ENCODE measurements around the gene PDE3B. TPM values are rescaled to one million over a fixed set of nuclear protein-coding genes. Genes with fewer than 3 reads are reported as not detected.

The PDE3B gene
- total and polyA plus RNA-seq, 2 of the 4 experiments (the other 2 are of a cell fraction) = 0.21 to 1.3 TPM

- H2BK5ac ChIP-seq (ENCODE audit: low read depth, low read length, poor library complexity, severe bottlenecking) = no peak overlapping the region
- dilution Hi-C loops (cut with HindIII; ENCODE audit: low sequenced_read_pairs, unreplicated experiment) (no loop called here), intact Hi-C loops (cut with micrococcal nuclease) (no loop called here), in situ Hi-C loops (cut with MboI; ENCODE audit: low sequenced_read_pairs) (no loop called here)
- H2AK9ac ChIP-seq (replicated peaks; ENCODE audit: low read depth, low read length, poor library complexity) = no peak overlapping the region
- H3K56ac ChIP-seq (ENCODE audit: extremely low read depth, insufficient read depth, low read length) = no peak overlapping the region
- H2BK15ac ChIP-seq (ENCODE audit: low read depth, low read length) = no peak overlapping the region
- no peak overlapping the region for H2BK120ac ChIP-seq (ENCODE audit: low read depth, low read length)
- WGBS, 2 experiments (ENCODE audit: extremely low coverage in 2 of 2, insufficient read length in 1 of 2) = no CpG with 5 or more reads among the region's 2 CpGs
- H2AFZ ChIP-seq (replicated peaks; ENCODE audit: low read length, poor library complexity) = no peak overlapping the region
- H3K36me3 ChIP-seq (ENCODE audit: control insufficient read depth, insufficient read depth, low read length) = no peaks in the 10 kb centered on the region
- ChIA-PET POLR2A (ENCODE audit: unreplicated experiment) (no interaction called here), CTCF (no interaction called here)
- ATAC-seq (ENCODE audit: low read depth) (no peak), DNase-seq (no peak)
- no peak overlapping the region for H4K91ac ChIP-seq (ENCODE audit: insufficient read depth, low read depth, low read length)
- no peak overlapping the region for H3K4me3 ChIP-seq (ENCODE audit: insufficient read depth, low read depth, low read length)
- no peak overlapping the region for H4K8ac ChIP-seq (ENCODE audit: low read depth in 2 of 2, low read length in 2 of 2)
- no peak overlapping the region for H3K9ac ChIP-seq (ENCODE audit: low read depth, low read length)
- H3K27ac ChIP-seq (ENCODE audit: insufficient read depth, low read length) = no peak overlapping the region
- no peak overlapping the region for H2BK20ac ChIP-seq (ENCODE audit: low read depth, low read length)
- H3K23ac ChIP-seq (ENCODE audit: low read depth, low read length) = no peak overlapping the region
- TF ChIP-seq RAD21 (IDR thresholded peaks at IDR 0.05; ENCODE audit: low read length) (no peak), ELK1 (IDR thresholded peaks at IDR 0.05; ENCODE audit: borderline replicate concordance, low read depth, low read length) (no peak), RFX5 (IDR thresholded peaks at IDR 0.05; ENCODE audit: low read depth, low read length) (no peak), BHLHE40 (IDR thresholded peaks at IDR 0.05; ENCODE audit: low read depth, low read length) (no peak)
- no peaks in the 10 kb centered on the region for H3K27me3 ChIP-seq (ENCODE audit: control insufficient read depth, insufficient read depth, low read length)
- H2AK5ac ChIP-seq (ENCODE audit: low read depth, low read length) = no peak overlapping the region
- H3K18ac ChIP-seq (ENCODE audit: low read depth, low read length) = no peak overlapping the region
- H3K9me3 ChIP-seq (ENCODE audit: control insufficient read depth, insufficient read depth, low read length) = no peaks in the 10 kb centered on the region
- no peak overlapping the region for H3K4me2 ChIP-seq (ENCODE audit: low read depth, low read length)
- H4K5ac ChIP-seq (ENCODE audit: low read depth, low read length) = no peak overlapping the region
- H3K9me1 ChIP-seq (ENCODE audit: insufficient read depth, low read length) = no peaks in the 10 kb centered on the region; the same call in 1 of the 2 replicates
- H3K4ac ChIP-seq (ENCODE audit: low read depth, low read length) = no peak overlapping the region
- no peak overlapping the region for H3K14ac ChIP-seq (replicated peaks; ENCODE audit: low read depth, low read length)
- H3K4me1 ChIP-seq (ENCODE audit: control insufficient read depth, insufficient read depth, low read length) = peaks cover 6% of the 10 kb centered on the region
- no peaks in the 10 kb centered on the region for H4K20me1 ChIP-seq (ENCODE audit: insufficient read depth, low read length)
- no peaks in the 10 kb centered on the region for H3K79me1 ChIP-seq (ENCODE audit: low read depth in 1 of 2, low read length in 2 of 2)
- no TSS peak for BruUV-seq (replicated peaks)
Observed at GRCh38 chr11:14677146-14677545, 33.5 kb downstream of the PDE3B start.

Measured in IMR-90 (cell line).